Vagina (tissue), 2 donors: ENCODE measurements around the gene CRABP1. TPM values are rescaled to one million over a fixed set of nuclear protein-coding genes. Genes with fewer than 3 reads are reported as not detected.

Experiments
- DNase-seq, 2 donors: peaks; one replicate each; pipeline ENCODE4 v3.0.0-alpha.2; 2017; ENCODE audit errors: extremely low spot score in 2 of 2
- H3K27ac ChIP-seq: fragments of 200-600 bp; sonication (generic); one replicate; pipeline ENCODE4 v1.5.1; 2019
- H3K27me3 ChIP-seq: fragments of 200-600 bp; sonication (generic); one replicate; pipeline ENCODE4 v1.5.1; 2019
- H3K36me3 ChIP-seq, 2 donors: fragments of 200-600 bp; sonication (generic); one replicate each; pipeline ENCODE4 v1.5.1; 2017 to 2019
- H3K4me1 ChIP-seq: fragments of 200-600 bp; sonication (generic); one replicate; pipeline ENCODE4 v1.5.1; 2019
- H3K4me3 ChIP-seq, 2 donors: fragments of 200-600 bp; sonication (generic); 1 replicate in 1 of 2; 2 replicates in 1 of 2; pipeline ENCODE4 v1.5.1; 2016 to 2019
- H3K9me3 ChIP-seq: fragments of 200-600 bp; sonication (generic); one replicate; pipeline ENCODE4 v1.5.1; 2019
- CTCF ChIP-seq, 3 experiments: fragments of 450-650 bp in 2 of 3; fragments of 200-600 bp in 1 of 3; sonication (generic) in 1 of 3; IDR thresholded peaks; one replicate each; pipeline ENCODE4 v1.5.1; 2017 to 2019; ENCODE audit warnings: antibody characterized with exemption in 3 of 3, mild to moderate bottlenecking in 2 of 3, moderate library complexity in 2 of 3
- POLR2A ChIP-seq, 2 donors: fragments of 450-650 bp; IDR thresholded peaks; one replicate each; pipeline ENCODE4 v1.6.1; 2017; ENCODE audit warnings: antibody characterized with exemption in 2 of 2, mild to moderate bottlenecking in 2 of 2, moderate library complexity in 2 of 2
- POLR2AphosphoS5 ChIP-seq, 2 donors: sonication (generic); formaldehyde crosslinking; IDR thresholded peaks; one replicate each; pipeline ENCODE4 v1.9.0; 2017; ENCODE audit warnings: antibody characterized with exemption in 2 of 2, mild to moderate bottlenecking in 2 of 2, low read depth in 1 of 2; ENCODE audit not compliant: insufficient read depth in 1 of 2
- intact Hi-C: fragments of 100-400 bp; cut with DNase I; formaldehyde crosslinking; loops from one replicate; pipeline ENCODE4 v1.15.1; 2023
- total RNA-seq: library from RNA; depleted of rRNA; stranded (reverse); fragments of >200 nt; gene quantifications from one replicate; pipeline ENCODE4 v1.2.3, GENCODE V29; 2016

Gene CRABP1
- total RNA-seq, 1 donor from 2014 or later: not detected

- TF ChIP-seq CTCF (IDR thresholded peaks at IDR 0.05) (no peak), POLR2A (IDR thresholded peaks at IDR 0.05) (no peak), POLR2AphosphoS5 (IDR thresholded peaks at IDR 0.05; ENCODE audit: insufficient read depth in 1 of 2, low read depth in 1 of 2) (no peak)
- peaks cover 7% of the 10 kb centered on the region for H3K4me1 ChIP-seq
- H3K27me3 ChIP-seq: no peaks in the 10 kb centered on the region
- intact Hi-C loops: no loop called here
- H3K9me3 ChIP-seq: no peaks in the 10 kb centered on the region
- no peaks in the 10 kb centered on the region for H3K36me3 ChIP-seq
- no peak for DNase-seq
- no peak overlapping the region for H3K27ac ChIP-seq
- no peak overlapping the region for H3K4me3 ChIP-seq
Observed at GRCh38 chr15:78393137-78393536, 53.0 kb downstream of the CRABP1 start.

- Histone ChIP-seq H3K27ac (no peak overlapping the region), H3K27me3 (no peaks in the 10 kb centered on the region), H3K36me3 (no peaks in the 10 kb centered on the region), H3K4me1 (peaks cover 7% of the 10 kb centered on the region), H3K9me3 (no peaks in the 10 kb centered on the region), H3K4me3 (no peak overlapping the region)
- TF ChIP-seq CTCF (IDR thresholded peaks at IDR 0.05) (no peak), POLR2AphosphoS5 (IDR thresholded peaks at IDR 0.05; ENCODE audit: insufficient read depth in 1 of 2, low read depth in 1 of 2) (no peak), POLR2A (IDR thresholded peaks at IDR 0.05) (no peak)
- intact Hi-C loops: no loop called here
- no peak for DNase-seq
Observed at GRCh38 chr15:78394026-78394425, 53.9 kb downstream of the CRABP1 start.

GRCh38 chr15:78394981-78395616 lies 54.9 kb downstream of the CRABP1 start:
- Histone ChIP-seq H3K9me3 (no peaks in the 10 kb centered on the region), H3K36me3 (no peaks in the 10 kb centered on the region), H3K27me3 (no peaks in the 10 kb centered on the region), H3K4me3 (no peak overlapping the region), H3K27ac (no peak overlapping the region), H3K4me1 (peaks cover 14% of the 10 kb centered on the region)
- no peak for DNase-seq
- TF ChIP-seq CTCF (IDR thresholded peaks at IDR 0.05) (no peak), POLR2AphosphoS5 (IDR thresholded peaks at IDR 0.05; ENCODE audit: insufficient read depth in 1 of 2, low read depth in 1 of 2) (no peak), POLR2A (IDR thresholded peaks at IDR 0.05) (no peak)
- intact Hi-C loops: no loop called here

GRCh38 chr15:78396186-78396814 lies 56.1 kb downstream of the CRABP1 start:
- intact Hi-C loops: no loop called here
- Histone ChIP-seq H3K27ac (no peak overlapping the region), H3K4me3 (no peak overlapping the region), H3K4me1 (peaks cover 14% of the 10 kb centered on the region), H3K36me3 (no peaks in the 10 kb centered on the region), H3K27me3 (no peaks in the 10 kb centered on the region), H3K9me3 (no peaks in the 10 kb centered on the region)
- TF ChIP-seq POLR2AphosphoS5 (IDR thresholded peaks at IDR 0.05; ENCODE audit: insufficient read depth in 1 of 2, low read depth in 1 of 2): no peak
- no peak for TF ChIP-seq CTCF (IDR thresholded peaks at IDR 0.05)
- no peak for TF ChIP-seq POLR2A (IDR thresholded peaks at IDR 0.05)
- DNase-seq: no peak

- DNase-seq: no peak
- H3K27ac ChIP-seq: no peak overlapping the region
- no peak overlapping the region for H3K4me3 ChIP-seq
- H3K4me1 ChIP-seq: peaks cover 14% of the 10 kb centered on the region
- H3K27me3 ChIP-seq: no peaks in the 10 kb centered on the region
- H3K9me3 ChIP-seq: no peaks in the 10 kb centered on the region
- intact Hi-C loops: no loop called here
- no peak for TF ChIP-seq POLR2A (IDR thresholded peaks at IDR 0.05)
- no peak for TF ChIP-seq POLR2AphosphoS5 (IDR thresholded peaks at IDR 0.05; ENCODE audit: insufficient read depth in 1 of 2, low read depth in 1 of 2)
- no peak for TF ChIP-seq CTCF (IDR thresholded peaks at IDR 0.05)
- no peaks in the 10 kb centered on the region for H3K36me3 ChIP-seq
Observed at GRCh38 chr15:78396976-78397375, 56.8 kb downstream of the CRABP1 start.
